GM18511 (cell line): ENCODE measurements around the gene GHRHR.

Source experiments
- ATAC-seq: cut with Tn5 transposase; IDR thresholded peaks from one replicate; pipeline ENCODE4 v1.9.1; 2021; ENCODE audit warnings: mild to moderate bottlenecking, moderate library complexity; ENCODE audit not compliant: unreplicated experiment

The GHRHR gene

GRCh38 chr7:30983914-30984247, 20.1 kb downstream of the GHRHR start:
- ATAC-seq = no peak

GRCh38 chr7:30984359-30985107, 20.8 kb downstream of the GHRHR start:
- ATAC-seq = no peak

GRCh38 chr7:30985756-30986155, 22.0 kb downstream of the GHRHR start:
- ATAC-seq = no peak

GRCh38 chr7:30986331-30986730, 22.6 kb downstream of the GHRHR start:
- no peak for ATAC-seq

GRCh38 chr7:30986738-30987137, 23.0 kb downstream of the GHRHR start:
- ATAC-seq = no peak

- ATAC-seq = no peak
These were observed 23.4 kb downstream of the GHRHR start for GRCh38 chr7:30987178-30987577.

- no peak for ATAC-seq
These were observed 24.2 kb downstream of the GHRHR start for GRCh38 chr7:30987936-30988335.

- ATAC-seq = no peak
These were observed 24.7 kb downstream of the GHRHR start for GRCh38 chr7:30988351-30989005.

- ATAC-seq = no peak
These were observed 25.5 kb downstream of the GHRHR start for GRCh38 chr7:30989008-30989823.

- ATAC-seq = no peak
These were observed 26.3 kb downstream of the GHRHR start for GRCh38 chr7:30989824-30990672.

- no peak for ATAC-seq
These were observed 27.0 kb downstream of the GHRHR start for GRCh38 chr7:30990673-30991170.

GRCh38 chr7:30992414-30992813, 28.7 kb downstream of the GHRHR start:
- no peak for ATAC-seq

GRCh38 chr7:30994206-30995100, 30.7 kb downstream of the GHRHR start:
- no peak for ATAC-seq

GRCh38 chr7:30995536-30995935, 31.8 kb downstream of the GHRHR start:
- ATAC-seq = no peak

- ATAC-seq = no peak
These were observed 32.5 kb downstream of the GHRHR start for GRCh38 chr7:30996256-30996655.

- no peak for ATAC-seq
These were observed 33.1 kb downstream of the GHRHR start for GRCh38 chr7:30996883-30997282.

GRCh38 chr7:30997316-30997715, 33.6 kb downstream of the GHRHR start:
- no peak for ATAC-seq

GRCh38 chr7:30998180-30998579, 34.4 kb downstream of the GHRHR start:
- no peak for ATAC-seq

GRCh38 chr7:31000161-31000693, 36.5 kb downstream of the GHRHR start:
- no peak for ATAC-seq
